Hepatocyte (in vitro differentiated cells): Measurements from ENCODE around the gene CTSH. TPM values are rescaled to one million over a fixed set of nuclear protein-coding genes. Genes with fewer than 3 reads are reported as not detected.

Source experiments
- DNase-seq: peaks from one replicate; pipeline ENCODE4 v3.0.0-alpha.2; 2016; ENCODE audit warnings: low spot score
- H2AFZ ChIP-seq: fragments of 200-600 bp; sonication (generic); 2 replicates; pipeline ENCODE4 v1.6.0; 2016; ENCODE audit warnings: antibody characterized with exemption, mild to moderate bottlenecking
- H3K27ac ChIP-seq: fragments of 200-600 bp; sonication (generic); 2 replicates; pipeline ENCODE4 v1.5.1; 2016; ENCODE audit warnings: mild to moderate bottlenecking
- H3K27me3 ChIP-seq: fragments of 200-600 bp; sonication (generic); 2 replicates; pipeline ENCODE4 v1.6.1; 2016
- H3K36me3 ChIP-seq: fragments of 200-600 bp; sonication (generic); replicated peaks from 2 replicates; pipeline ENCODE4 v1.5.1; 2016; ENCODE audit warnings: low read depth; ENCODE audit not compliant: insufficient read depth
- H3K4me1 ChIP-seq: fragments of 200-600 bp; sonication (generic); 2 replicates; pipeline ENCODE4 v1.5.1; 2016; ENCODE audit warnings: mild to moderate bottlenecking, moderate library complexity; ENCODE audit not compliant: insufficient read depth
- H3K4me2 ChIP-seq: fragments of 200-600 bp; sonication (generic); 2 replicates; pipeline ENCODE4 v1.6.0; 2016
- H3K4me3 ChIP-seq: fragments of 200-600 bp; sonication (generic); 2 replicates; pipeline ENCODE4 v1.5.1; 2016; ENCODE audit warnings: mild to moderate bottlenecking
- H3K79me2 ChIP-seq: fragments of 200-600 bp; sonication (generic); 2 replicates; pipeline ENCODE4 v1.6.0; 2017; ENCODE audit warnings: mild to moderate bottlenecking
- H3K9me2 ChIP-seq: fragments of 200-600 bp; sonication (generic); replicated peaks from 2 replicates; pipeline ENCODE4 v1.6.0; 2017; ENCODE audit warnings: mild to moderate bottlenecking; ENCODE audit not compliant: insufficient read depth
- H3K9me3 ChIP-seq: fragments of 200-600 bp; sonication (generic); 2 replicates; pipeline ENCODE4 v1.5.1; 2016; ENCODE audit warnings: low read depth, mild to moderate bottlenecking
- H4K20me1 ChIP-seq: fragments of 200-600 bp; sonication (generic); 2 replicates; pipeline ENCODE4 v1.6.0; 2016; ENCODE audit warnings: mild to moderate bottlenecking; ENCODE audit not compliant: insufficient read depth, poor library complexity, severe bottlenecking
- CTCF ChIP-seq: fragments of 200-600 bp; sonication (generic); IDR thresholded peaks from 2 replicates; pipeline ENCODE4 v1.5.1; 2016; ENCODE audit warnings: antibody characterized with exemption, mild to moderate bottlenecking; ENCODE audit not compliant: poor library complexity
- EZH2 ChIP-seq: fragments of 200-600 bp; sonication (generic); IDR thresholded peaks from 2 replicates; pipeline ENCODE4 v1.6.1; 2016; ENCODE audit warnings: antibody characterized with exemption, mild to moderate bottlenecking, borderline replicate concordance
- EZH2phosphoT487 ChIP-seq: fragments of 200-600 bp; sonication (generic); IDR thresholded peaks from one replicate; pipeline ENCODE4 v1.6.1; 2018; ENCODE audit warnings: antibody characterized with exemption, mild to moderate bottlenecking, low read depth, moderate library complexity; ENCODE audit not compliant: unreplicated experiment, severe bottlenecking
- WGBS: methylation state at CpG from one replicate; pipeline ENCODE4 v1.1.6; 2016; ENCODE audit warnings: low lambda C conversion rate; ENCODE audit errors: missing lambda C conversion rate; 5-methylcytosine and 5-hydroxymethylcytosine counted together
- polyA plus RNA-seq: library from polyadenylated mRNA; unstranded; fragments of >200 nt; fragmentation: Nextera tagmentation; extraction: Ambion mirVana; gene quantifications from 2 replicates; pipeline ENCODE4 v1.2.1, GENCODE V29; 2016
- total RNA-seq: library from RNA; depleted of rRNA; stranded (reverse); fragments of >200 nt; gene quantifications from 2 replicates; pipeline ENCODE4 v1.2.3, GENCODE V29; 2014

The CTSH gene
- total and polyA plus RNA-seq, 2 experiments from 2014 or later, result 521 to 610 TPM

- Histone ChIP-seq H3K27me3 (no peaks in the 10 kb centered on the region), H2AFZ (no peak overlapping the region), H3K27ac (peak overlapping the region; percentile 90), H3K4me2 (no peak overlapping the region), H3K4me3 (no peak overlapping the region), H3K9me2 (no peaks in the 10 kb centered on the region), H3K79me2 (no peaks in the 10 kb centered on the region), H3K9me3 (no peaks in the 10 kb centered on the region), H4K20me1 (no peaks in the 10 kb centered on the region), H3K4me1 (peaks cover 28% of the 10 kb centered on the region), H3K36me3 (no peaks in the 10 kb centered on the region)
- DNase-seq, result no peak
- WGBS, result 93% methylated on average over 10 of the region's 10 CpGs
- TF ChIP-seq EZH2phosphoT487, result no peak
- no peak for TF ChIP-seq CTCF
- no peak for TF ChIP-seq EZH2
These were observed 42.9 kb upstream of the CTSH start for GRCh38 chr15:78987556-78988360.

- Histone ChIP-seq H3K4me2 (no peak overlapping the region), H3K4me1 (peaks cover 21% of the 10 kb centered on the region), H3K9me2 (no peaks in the 10 kb centered on the region), H3K27me3 (no peaks in the 10 kb centered on the region), H4K20me1 (no peaks in the 10 kb centered on the region), H3K4me3 (no peak overlapping the region), H3K27ac (no peak overlapping the region), H2AFZ (no peak overlapping the region), H3K36me3 (no peaks in the 10 kb centered on the region), H3K79me2 (no peaks in the 10 kb centered on the region), H3K9me3 (no peaks in the 10 kb centered on the region)
- TF ChIP-seq EZH2phosphoT487, result no peak
- TF ChIP-seq EZH2, result no peak
- TF ChIP-seq CTCF, result no peak
- 83% methylated on average over 6 of the region's 6 CpGs for WGBS
- no peak for DNase-seq
These were observed 41.1 kb upstream of the CTSH start for GRCh38 chr15:78985859-78986475.

- H3K79me2 ChIP-seq, result no peaks in the 10 kb centered on the region
- no peak overlapping the region for H3K4me3 ChIP-seq
- no peak overlapping the region for H3K4me2 ChIP-seq
- H3K9me3 ChIP-seq, result no peaks in the 10 kb centered on the region
- TF ChIP-seq EZH2 (no peak), CTCF (no peak), EZH2phosphoT487 (no peak)
- no peak overlapping the region for H2AFZ ChIP-seq
- peaks cover 10% of the 10 kb centered on the region for H3K4me1 ChIP-seq
- WGBS, result 86% methylated on average over 1 of the region's 1 CpG
- no peaks in the 10 kb centered on the region for H3K9me2 ChIP-seq
- DNase-seq, result no peak
- H3K27me3 ChIP-seq, result no peaks in the 10 kb centered on the region
- no peak overlapping the region for H3K27ac ChIP-seq
- H4K20me1 ChIP-seq, result no peaks in the 10 kb centered on the region
- no peaks in the 10 kb centered on the region for H3K36me3 ChIP-seq
These were observed 39.2 kb upstream of the CTSH start for GRCh38 chr15:78984041-78984440.
